Neural progenitor cell (in vitro differentiated cells): ENCODE measurements around the gene SERPINI1.

Experiments used
- CTCF ChIP-seq: fragments of 200-600 bp; sonication (generic); IDR thresholded peaks from 2 replicates; pipeline ENCODE4 v1.5.1; 2017; ENCODE audit warnings: antibody characterized with exemption, mild to moderate bottlenecking
- EZH2 ChIP-seq: fragments of 200-600 bp; sonication (generic); IDR thresholded peaks from 2 replicates; pipeline ENCODE4 v1.6.1; 2017; ENCODE audit warnings: antibody characterized with exemption, mild to moderate bottlenecking, moderate library complexity

GRCh38 chr3:167787440-167787839 lies 51.9 kb downstream of the SERPINI1 start:
- no peak for TF ChIP-seq CTCF
- TF ChIP-seq EZH2 = no peak
